Measurements from ENCODE around the gene LRRC25. TPM values are rescaled to one million over a fixed set of nuclear protein-coding genes. Genes with fewer than 3 reads are reported as not detected.

The LRRC25 gene
- polyA plus RNA-seq, 2 of the 4 experiments (the other 2 are of a cell fraction), result not detected

- Histone ChIP-seq H3K4me1 (peaks cover 49% of the 10 kb centered on the region), H3K9me3 (no peaks in the 10 kb centered on the region), H3K27ac (peak within 1 kb of the TSS; percentile 97 to 99), H3K4me3 (peak within 1 kb of the TSS; percentile 98), H3K4me2 (peak within 1 kb of the TSS; percentile 92)
- ChIA-PET POLR2A (interaction anchor here (0.5 to 3.0 kb wide), 22 partner anchors 9 to 193 kb away, joined by 3 to 36 read pairs (median 7); partner anchors contain the start of genes JUND, LSM4, MPV17L2 and RAB3A), CTCF (interaction anchor here (0.9 to 2.3 kb wide), 3 partner anchors 24 to 38 kb away, joined by 3 to 11 read pairs (median 3); no protein-coding TSS in a partner anchor)
- FAIRE-seq (no peak), ATAC-seq (peak; percentile 73 to 77), DNase-seq (ENCODE audit: low read depth in 1 of 2, low spot score in 1 of 2) (peak; percentile 87 to 94)
- 3% methylated on average over 21 of the region's 33 CpGs for WGBS (ENCODE audit: missing lambda C conversion rate)
- peak; percentile 99 for TF ChIP-seq BCL3 (IDR thresholded peaks at IDR 0.05)
- TF ChIP-seq TP53 (CRISPR knock-in tag; IDR thresholded peaks at IDR 0.05), result no peak
- peak; percentile 24; the same call in 1 of the 2 replicates for TF ChIP-seq REST (IDR thresholded peaks at IDR 0.05)
- TF ChIP-seq HES2 (IDR thresholded peaks at IDR 0.05), result no peak
- TF ChIP-seq JUN (IDR thresholded peaks at IDR 0.05), result peak; percentile 93 to 99
- peak; percentile 99 for TF ChIP-seq POLR2A (IDR thresholded peaks at IDR 0.05; ENCODE audit: low read length)
- peak; percentile 44; the same call in 1 of the 2 replicates for TF ChIP-seq PHF8 (IDR thresholded peaks at IDR 0.05; ENCODE audit: borderline replicate concordance, low read depth)
- 0 out of 3 replicates have a peak, but pooled peaks have one; percentile 20 for TF ChIP-seq SMC3 (IDR thresholded peaks at IDR 0.05)
- TF ChIP-seq, protein P1, sequence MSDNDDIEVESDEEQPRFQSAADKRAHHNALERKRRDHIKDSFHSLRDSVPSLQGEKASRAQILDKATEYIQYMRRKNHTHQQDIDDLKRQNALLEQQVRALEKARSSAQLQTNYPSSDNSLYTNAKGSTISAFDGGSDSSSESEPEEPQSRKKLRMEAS (IDR thresholded peaks at IDR 0.05), result peak; percentile 18; the same call in 1 of the 2 replicates
Measured at GRCh38 chr19:18385675-18386542, 11.5 kb downstream of the LRRC25 start, which contains the start of gene GDF15. Gene GDF15, plus strand, starts transcription at chr19:18386158. Its CDS starts 32 bp downstream, at chr19:18386190.

GRCh38 chr19:18385359-18385674 lies 12.1 kb downstream of the LRRC25 start:
- Histone ChIP-seq H3K4me3 (no peak overlapping the region; the same call in 2 of the 3 replicates), H3K4me2 (peak overlapping the region; percentile 92), H3K27ac (peak overlapping the region; percentile 97 to 99), H3K4me1 (peaks cover 52% of the 10 kb centered on the region), H3K9me3 (no peaks in the 10 kb centered on the region)
- ChIA-PET CTCF (interaction anchor here (0.9 to 2.3 kb wide), 4 partner anchors 25 to 38 kb away, joined by 3 to 11 read pairs (median 3); no protein-coding TSS in a partner anchor), POLR2A (interaction anchor here (0.5 to 3.0 kb wide), 21 partner anchors 8 to 192 kb away, joined by 3 to 36 read pairs (median 7); partner anchors contain the start of genes JUND, LSM4, MPV17L2 and RAB3A)
- DNase-seq (ENCODE audit: low read depth in 1 of 2, low spot score in 1 of 2) (no peak), ATAC-seq (no peak), FAIRE-seq (no peak)
- 84% methylated on average over 3 of the region's 3 CpGs for WGBS (ENCODE audit: missing lambda C conversion rate)
- TF ChIP-seq TFCP2L1 (CRISPR knock-in tag; IDR thresholded peaks at IDR 0.05), result no peak
- TF ChIP-seq MAZ (IDR thresholded peaks at IDR 0.05; ENCODE audit: borderline replicate concordance, low read depth, low read length), result no peak
- TF ChIP-seq HDAC2 (IDR thresholded peaks at IDR 0.05), result no peak
- TF ChIP-seq ESRRA (IDR thresholded peaks at IDR 0.05; ENCODE audit: borderline replicate concordance, low read length), result no peak
- TF ChIP-seq RNF2 (IDR thresholded peaks at IDR 0.05; ENCODE audit: borderline replicate concordance, low read depth), result no peak
- TF ChIP-seq KDM5A (IDR thresholded peaks at IDR 0.05), result no peak
- no peak for TF ChIP-seq PHF8 (IDR thresholded peaks at IDR 0.05; ENCODE audit: borderline replicate concordance, low read depth)
- no peak for TF ChIP-seq ZFP36 (IDR thresholded peaks at IDR 0.05; ENCODE audit: borderline replicate concordance, partially characterized antibody)
- TF ChIP-seq CHD2 (IDR thresholded peaks at IDR 0.05; ENCODE audit: low read length, partially characterized antibody), result no peak
- TF ChIP-seq CEBPB (IDR thresholded peaks at IDR 0.05), result no peak

All from A549 (cell line).